ENCODE measurements around the gene SPPL2C.

The SPPL2C gene

DNA sequence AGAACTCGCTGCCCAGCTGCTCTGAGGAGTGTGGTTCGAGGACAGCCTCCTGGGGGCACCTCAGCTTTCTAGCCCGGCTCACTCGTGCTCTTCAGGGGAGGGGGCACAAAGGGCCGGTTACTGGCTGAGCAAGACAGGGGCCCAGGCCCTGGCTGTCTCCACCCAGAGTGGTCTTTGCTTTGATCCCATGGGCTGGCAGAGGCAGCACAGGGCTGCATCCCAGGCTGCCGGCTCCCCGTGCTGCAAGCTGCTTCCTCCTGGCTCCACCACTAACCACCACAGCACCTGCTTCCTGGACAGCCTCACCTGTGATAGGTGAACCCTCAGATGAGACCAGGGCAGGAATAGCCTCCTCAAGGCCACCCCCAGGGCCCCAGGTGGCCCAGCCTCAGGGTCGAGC, 6.8 kb downstream of the SPPL2C start:
- DNase-seq (ENCODE audit: low read depth), result no peak
- H3K4me3 ChIP-seq (ENCODE audit: low read depth, low read length), result no peak overlapping the region
- TF ChIP-seq, protein P1, sequence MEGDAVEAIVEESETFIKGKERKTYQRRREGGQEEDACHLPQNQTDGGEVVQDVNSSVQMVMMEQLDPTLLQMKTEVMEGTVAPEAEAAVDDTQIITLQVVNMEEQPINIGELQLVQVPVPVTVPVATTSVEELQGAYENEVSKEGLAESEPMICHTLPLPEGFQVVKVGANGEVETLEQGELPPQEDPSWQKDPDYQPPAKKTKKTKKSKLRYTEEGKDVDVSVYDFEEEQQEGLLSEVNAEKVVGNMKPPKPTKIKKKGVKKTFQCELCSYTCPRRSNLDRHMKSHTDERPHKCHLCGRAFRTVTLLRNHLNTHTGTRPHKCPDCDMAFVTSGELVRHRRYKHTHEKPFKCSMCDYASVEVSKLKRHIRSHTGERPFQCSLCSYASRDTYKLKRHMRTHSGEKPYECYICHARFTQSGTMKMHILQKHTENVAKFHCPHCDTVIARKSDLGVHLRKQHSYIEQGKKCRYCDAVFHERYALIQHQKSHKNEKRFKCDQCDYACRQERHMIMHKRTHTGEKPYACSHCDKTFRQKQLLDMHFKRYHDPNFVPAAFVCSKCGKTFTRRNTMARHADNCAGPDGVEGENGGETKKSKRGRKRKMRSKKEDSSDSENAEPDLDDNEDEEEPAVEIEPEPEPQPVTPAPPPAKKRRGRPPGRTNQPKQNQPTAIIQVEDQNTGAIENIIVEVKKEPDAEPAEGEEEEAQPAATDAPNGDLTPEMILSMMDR (IDR thresholded peaks at IDR 0.05; ENCODE audit: low read depth, low read length, missing control alignments), result no peak

DNA sequence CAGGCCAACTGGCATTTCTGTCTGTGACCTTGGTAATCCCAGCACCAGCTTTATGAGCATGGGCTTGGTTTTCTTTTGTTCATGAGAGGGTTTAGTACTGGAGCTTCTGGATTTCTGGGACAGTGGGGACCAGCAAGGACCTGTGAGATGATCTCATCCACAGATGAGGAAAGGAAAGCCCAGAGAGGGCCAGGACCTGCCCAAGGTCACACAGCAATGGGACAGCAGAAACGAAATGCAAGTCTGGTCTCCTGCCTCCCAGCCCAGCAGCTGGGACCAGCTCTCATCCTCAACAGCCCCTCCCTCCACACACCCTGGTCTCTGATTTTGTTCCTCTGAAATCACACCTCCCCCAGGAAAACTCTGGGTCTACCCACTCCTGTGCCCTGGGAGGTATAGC, 7.2 kb downstream of the SPPL2C start:
- no peak for DNase-seq (ENCODE audit: low read depth)
- H3K4me3 ChIP-seq (ENCODE audit: low read depth, low read length), result no peak overlapping the region
- TF ChIP-seq, protein P1 (IDR thresholded peaks at IDR 0.05; ENCODE audit: low read depth, low read length, missing control alignments), result no peak

DNA sequence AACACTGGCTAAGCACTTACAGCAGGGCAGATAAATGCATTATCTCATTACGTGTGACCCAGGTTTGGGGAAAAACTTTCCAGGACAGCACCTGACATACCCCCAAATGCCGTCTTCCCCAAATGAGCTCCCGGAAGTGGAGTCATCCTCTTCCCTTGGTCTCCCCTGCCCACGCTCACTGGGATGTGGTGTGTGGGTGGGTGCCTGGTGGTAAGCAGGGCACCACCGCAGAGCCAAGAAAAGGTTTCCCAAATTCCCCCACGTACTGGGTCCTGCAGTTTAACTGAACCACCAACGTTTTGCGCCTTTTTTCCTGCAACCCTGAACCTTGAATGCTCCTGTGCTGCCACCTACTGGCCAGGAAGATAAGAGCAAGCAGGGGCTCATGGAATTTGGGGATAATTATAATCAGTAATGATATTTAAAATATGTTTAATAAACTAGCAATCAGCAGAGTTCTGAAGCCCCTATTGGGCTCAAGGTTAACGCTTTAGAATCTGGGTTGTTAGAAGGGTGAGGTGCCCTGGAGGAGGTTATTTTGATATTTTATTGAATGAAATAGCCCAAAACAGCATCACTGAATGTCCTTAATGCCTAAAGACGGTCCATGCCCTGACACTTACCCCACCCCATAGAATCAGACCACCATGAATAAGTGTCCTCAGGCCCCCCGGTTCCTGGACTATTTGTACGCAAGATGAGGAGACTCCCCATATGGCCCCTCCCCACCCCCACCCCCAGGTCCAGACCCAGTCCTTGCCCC, 8.0 kb downstream of the SPPL2C start:
- TF ChIP-seq, protein P1 (IDR thresholded peaks at IDR 0.05; ENCODE audit: low read depth, low read length, missing control alignments), result peak; percentile 86
- peak; percentile 13 for DNase-seq (ENCODE audit: low read depth)
- no peak overlapping the region for H3K4me3 ChIP-seq (ENCODE audit: low read depth, low read length)

DNA sequence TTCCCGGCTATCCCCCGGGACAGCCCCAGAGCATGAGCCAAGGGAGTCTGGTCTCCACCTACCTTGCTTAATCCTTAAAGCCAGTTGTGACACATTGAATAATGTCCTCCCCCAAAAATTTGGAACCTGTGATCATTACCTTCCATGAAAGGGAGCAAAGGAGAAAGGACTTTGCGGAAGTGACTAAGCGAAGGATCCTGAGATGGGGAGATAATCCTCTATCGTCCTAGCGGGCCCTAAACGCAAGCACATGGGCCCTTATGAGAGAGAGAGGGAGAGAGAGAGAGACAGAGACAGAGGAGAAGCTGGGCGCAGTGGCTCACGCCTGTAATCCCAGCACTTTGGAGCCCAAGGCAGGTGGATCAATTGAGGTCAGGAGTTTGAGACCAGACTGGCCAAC, 9.5 kb downstream of the SPPL2C start:
- TF ChIP-seq, protein P1 (IDR thresholded peaks at IDR 0.05; ENCODE audit: low read depth, low read length, missing control alignments), result no peak
- DNase-seq (ENCODE audit: low read depth), result no peak
- no peak overlapping the region for H3K4me3 ChIP-seq (ENCODE audit: low read depth, low read length)

DNA sequence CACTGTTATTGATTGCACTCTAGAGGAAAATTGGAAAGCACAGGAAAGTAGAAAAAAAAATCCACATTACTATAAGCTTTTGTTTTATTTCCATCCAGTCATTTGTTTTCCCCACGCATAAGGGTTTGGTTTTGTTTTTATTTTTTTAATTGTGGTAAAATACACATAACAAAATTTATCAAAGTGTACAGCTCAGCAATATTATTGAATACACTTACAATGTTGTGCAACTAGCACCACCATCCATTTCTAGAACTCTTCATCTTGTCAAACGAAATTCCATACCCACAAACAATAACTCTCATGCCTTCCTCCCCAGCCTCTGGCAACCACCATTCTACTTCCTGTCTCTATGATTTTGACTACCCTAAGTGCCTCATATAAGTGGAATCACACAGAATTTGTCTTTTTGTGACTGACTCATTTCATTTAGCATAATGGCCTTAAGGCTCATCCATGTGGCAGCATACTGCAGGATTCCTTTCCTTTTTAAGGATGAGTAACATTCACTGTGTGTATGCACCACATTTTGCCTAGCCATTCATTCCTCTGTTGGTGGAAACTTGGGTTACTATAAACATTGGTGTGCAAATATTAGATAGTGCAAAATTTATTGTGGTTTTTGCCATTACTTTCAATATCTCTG, 11.1 kb downstream of the SPPL2C start:
- TF ChIP-seq, protein P1 (IDR thresholded peaks at IDR 0.05; ENCODE audit: low read depth, low read length, missing control alignments), result no peak
- DNase-seq (ENCODE audit: low read depth), result no peak
- no peak overlapping the region for H3K4me3 ChIP-seq (ENCODE audit: low read depth, low read length)

DNA sequence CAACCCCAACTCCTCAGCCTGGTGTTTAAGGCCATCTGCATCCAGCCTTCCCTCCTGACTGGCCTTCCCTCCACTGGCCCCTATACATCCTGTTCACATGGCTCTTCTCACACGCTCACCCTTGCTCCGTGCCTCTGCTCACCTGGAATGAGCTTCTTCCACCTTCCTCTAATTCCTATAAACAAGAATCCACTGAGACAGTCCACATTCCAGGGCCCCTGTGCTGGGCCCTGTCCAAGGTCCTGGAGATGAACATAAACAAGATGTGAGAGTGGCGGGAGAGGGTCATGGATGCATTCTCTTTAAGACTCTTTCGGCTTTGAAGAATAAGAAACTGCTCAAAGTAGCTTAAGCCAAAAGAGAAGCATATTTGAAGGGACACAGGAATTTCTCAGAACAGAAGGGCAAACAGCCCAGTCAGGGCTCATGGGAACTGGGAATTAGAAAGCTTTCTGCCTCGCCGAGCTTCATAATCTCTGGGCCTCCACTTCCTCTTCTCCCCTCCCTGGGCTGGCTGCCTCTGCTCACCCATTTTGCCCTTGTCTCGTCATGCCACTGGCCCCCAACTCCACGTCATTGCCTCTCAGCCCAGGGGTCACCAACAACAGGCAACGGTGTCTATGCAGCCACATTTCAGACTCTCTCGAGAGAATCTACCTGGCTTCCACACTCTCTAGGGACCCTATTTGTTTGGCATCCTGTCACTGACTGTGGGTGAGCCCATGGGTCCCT, 13.5 kb downstream of the SPPL2C start:
- TF ChIP-seq, protein P1 (IDR thresholded peaks at IDR 0.05; ENCODE audit: low read depth, low read length, missing control alignments), result no peak
- H3K4me3 ChIP-seq (ENCODE audit: low read depth, low read length), result no peak overlapping the region
- no peak for DNase-seq (ENCODE audit: low read depth)

All from GM12864 (cell line).